Activated CD4-positive, alpha-beta T cell treated with anti-CD3 and anti-CD28 coated beads for 48 hours (primary cell): Measurements from ENCODE around the gene MAB21L3.
"Not testable (repeated sequence)": the region's sequence is repeated elsewhere in the genome, so short reads cannot be mapped to it uniquely, and the experiment has no call there.

ENCODE experiments used
- DNase-seq: peaks from one replicate; pipeline ENCODE4 v3.0.0-alpha.2; 2020

MAB21L3 gene

GRCh38 chr1:116139592-116140134 is 28.5 kb downstream of the MAB21L3 start:
- DNase-seq = no peak

- no peak for DNase-seq
Measured at GRCh38 chr1:116144151-116144550, 33.0 kb downstream of the MAB21L3 start.

- DNase-seq = not testable (repeated sequence)
Measured at GRCh38 chr1:116146447-116147113, 35.4 kb downstream of the MAB21L3 start.

GRCh38 chr1:116147114-116147510 is 35.9 kb downstream of the MAB21L3 start:
- DNase-seq = no peak

- no peak for DNase-seq
Measured at GRCh38 chr1:116147972-116148371, 36.8 kb downstream of the MAB21L3 start.

GRCh38 chr1:116148967-116149366 is 37.8 kb downstream of the MAB21L3 start:
- no peak for DNase-seq

- no peak for DNase-seq
Measured at GRCh38 chr1:116150368-116150767, 39.2 kb downstream of the MAB21L3 start.

GRCh38 chr1:116151739-116152576 is 40.8 kb downstream of the MAB21L3 start:
- DNase-seq = peak; percentile 82

GRCh38 chr1:116152577-116152943 is 41.4 kb downstream of the MAB21L3 start:
- DNase-seq = no peak

GRCh38 chr1:116152950-116153691 is 41.9 kb downstream of the MAB21L3 start:
- no peak for DNase-seq

- no peak for DNase-seq
Measured at GRCh38 chr1:116153692-116154031, 42.5 kb downstream of the MAB21L3 start.

- no peak for DNase-seq
Measured at GRCh38 chr1:116154536-116154935, 43.3 kb downstream of the MAB21L3 start.

GRCh38 chr1:116157096-116157495 is 45.9 kb downstream of the MAB21L3 start:
- no peak for DNase-seq

GRCh38 chr1:116159177-116159576 is 48.0 kb downstream of the MAB21L3 start:
- no peak for DNase-seq

- DNase-seq = no peak
Measured at GRCh38 chr1:116159611-116160010, 48.4 kb downstream of the MAB21L3 start.

GRCh38 chr1:116161390-116161789 is 50.2 kb downstream of the MAB21L3 start:
- DNase-seq = no peak

- no peak for DNase-seq
Measured at GRCh38 chr1:116161877-116162390, 50.7 kb downstream of the MAB21L3 start.

GRCh38 chr1:116163533-116163932 is 52.3 kb downstream of the MAB21L3 start:
- no peak for DNase-seq

GRCh38 chr1:116164150-116164549 is 53.0 kb downstream of the MAB21L3 start:
- no peak for DNase-seq

- DNase-seq = no peak
Measured at GRCh38 chr1:116164604-116165368, 53.6 kb downstream of the MAB21L3 start.

- no peak for DNase-seq
Measured at GRCh38 chr1:116165572-116165971, 54.4 kb downstream of the MAB21L3 start.

- no peak for DNase-seq
Measured at GRCh38 chr1:116166011-116166571, 54.9 kb downstream of the MAB21L3 start.
